Activated CD8-positive, alpha-beta memory T cell treated with anti-CD3 and anti-CD28 coated beads, Interleukin-2, amount 10 ng/mL, durations not matched to agents 7 days and 5 days (primary cell): ENCODE results near the gene SMYD5. TPM values are rescaled to one million over a fixed set of nuclear protein-coding genes. Genes with fewer than 3 reads are reported as not detected.
"Not testable (repeated sequence)": the region's sequence is repeated elsewhere in the genome, so short reads cannot be mapped to it uniquely, and the experiment has no call there.

ENCODE experiments used
- ATAC-seq: fragments of 150-1000 bp; cut with Tn5 transposase; one replicate; pipeline ENCODE4 v1.10.0; 2021; ENCODE audit warnings: moderate library complexity
- CTCF ChIA-PET: fragments of 350-600 bp; sonication (Branson Sonifier 250); formaldehyde crosslinking; loops from one replicate; lab custom pipeline; 2021; ENCODE audit warnings: antibody characterized with exemption; lab: Charles Lee
- DNase-seq: peaks from one replicate; pipeline ENCODE4 v3.0.0-alpha.2; 2020
- H3K27ac Mint-ChIP-seq: one replicate; pipeline ENCODE4 v1.8.0; 2021; ENCODE audit warnings: mild to moderate bottlenecking, mixed read lengths
- H3K27me3 Mint-ChIP-seq: one replicate; pipeline ENCODE4 v1.8.0; 2021; ENCODE audit warnings: mixed read lengths
- H3K36me3 Mint-ChIP-seq: one replicate; pipeline ENCODE4 v1.8.0; 2021; ENCODE audit warnings: mild to moderate bottlenecking, mixed read lengths
- H3K4me1 Mint-ChIP-seq: one replicate; pipeline ENCODE4 v1.8.0; 2021; ENCODE audit warnings: mixed read lengths
- H3K4me3 Mint-ChIP-seq: one replicate; pipeline ENCODE4 v1.8.0; 2021; ENCODE audit warnings: mild to moderate bottlenecking, moderate library complexity, mixed read lengths
- H3K9me3 Mint-ChIP-seq: one replicate; pipeline ENCODE4 v1.8.0; 2022; ENCODE audit warnings: low read depth, mixed read lengths
- total RNA-seq, 2 experiments: library from RNA; stranded (reverse); gene quantifications; one replicate each; pipeline ENCODE4 v1.2.3, GENCODE V29; 2021

The SMYD5 gene
- total RNA-seq, 2 experiments from 2014 or later = 17.0 to 26.8 TPM

- H3K4me1 Mint-ChIP-seq = peaks cover 4% of the 10 kb centered on the region
- H3K9me3 Mint-ChIP-seq = no peaks in the 10 kb centered on the region
- no peak overlapping the region for H3K4me3 Mint-ChIP-seq
- no peaks in the 10 kb centered on the region for H3K27me3 Mint-ChIP-seq
- H3K36me3 Mint-ChIP-seq = peaks cover 2% of the 10 kb centered on the region
- no peak overlapping the region for H3K27ac Mint-ChIP-seq
- DNase-seq (no peak), ATAC-seq (no peak)
- CTCF ChIA-PET = interaction anchor here (1.0 kb wide), 2 partner anchors 47 to 82 kb away, joined by 3 read pairs; no protein-coding TSS in a partner anchor
Observed at GRCh38 chr2:73259704-73260337, 45.8 kb downstream of the SMYD5 start.

- Mint-ChIP-seq H3K27me3 (no peaks in the 10 kb centered on the region), H3K36me3 (peaks cover 2% of the 10 kb centered on the region), H3K27ac (no peak overlapping the region), H3K4me1 (peaks cover 4% of the 10 kb centered on the region), H3K4me3 (no peak overlapping the region), H3K9me3 (no peaks in the 10 kb centered on the region)
- CTCF ChIA-PET = interaction anchor here (1.0 kb wide), 2 partner anchors 48 to 83 kb away, joined by 3 read pairs; no protein-coding TSS in a partner anchor
- ATAC-seq (no peak), DNase-seq (peak; percentile 43)
Observed at GRCh38 chr2:73260338-73260984, 46.4 kb downstream of the SMYD5 start.

DNA sequence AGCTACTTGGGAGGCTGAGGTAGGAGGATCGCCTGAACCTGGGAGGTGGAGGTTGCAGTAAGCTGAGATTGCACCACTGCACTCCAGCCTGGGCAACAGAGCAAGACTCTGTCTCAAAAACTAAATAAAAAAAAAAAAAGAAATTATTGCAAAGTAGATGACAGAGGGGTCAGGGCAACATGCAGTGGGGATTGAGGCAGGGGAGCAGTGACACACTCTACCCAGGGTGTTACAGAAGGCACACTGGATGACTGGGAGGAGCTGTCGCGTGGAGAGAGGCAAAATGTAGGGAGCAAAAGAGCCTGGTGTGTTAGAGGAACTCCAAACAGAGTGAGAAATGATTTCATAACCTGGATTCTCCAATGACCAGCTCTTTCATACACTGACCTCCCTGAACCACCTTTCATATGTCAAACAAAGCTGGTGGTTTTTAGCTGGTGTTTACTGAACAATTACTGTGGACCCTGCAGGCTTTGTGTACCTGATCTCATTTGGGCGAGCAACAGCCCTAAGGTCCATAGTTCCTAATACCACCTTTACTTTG lies 48.1 kb downstream of the SMYD5 start:
- Mint-ChIP-seq H3K27me3 (no peaks in the 10 kb centered on the region), H3K9me3 (no peaks in the 10 kb centered on the region), H3K4me3 (no peak overlapping the region), H3K27ac (no peak overlapping the region), H3K4me1 (peaks cover 9% of the 10 kb centered on the region), H3K36me3 (peaks cover 2% of the 10 kb centered on the region)
- ATAC-seq (no peak), DNase-seq (no peak)
- CTCF ChIA-PET = interaction anchor here (1.0 kb wide), 1 partner anchor 28 kb away, joined by 4 read pairs; no protein-coding TSS in a partner anchor

- H3K9me3 Mint-ChIP-seq, H3K27ac Mint-ChIP-seq, CTCF ChIA-PET, H3K36me3 Mint-ChIP-seq, ATAC-seq, H3K4me3 Mint-ChIP-seq, DNase-seq, H3K27me3 Mint-ChIP-seq: not testable (repeated sequence)
- peaks cover 14% of the 10 kb centered on the region for H3K4me1 Mint-ChIP-seq
Observed at GRCh38 chr2:73262691-73263429, 48.8 kb downstream of the SMYD5 start.

DNA sequence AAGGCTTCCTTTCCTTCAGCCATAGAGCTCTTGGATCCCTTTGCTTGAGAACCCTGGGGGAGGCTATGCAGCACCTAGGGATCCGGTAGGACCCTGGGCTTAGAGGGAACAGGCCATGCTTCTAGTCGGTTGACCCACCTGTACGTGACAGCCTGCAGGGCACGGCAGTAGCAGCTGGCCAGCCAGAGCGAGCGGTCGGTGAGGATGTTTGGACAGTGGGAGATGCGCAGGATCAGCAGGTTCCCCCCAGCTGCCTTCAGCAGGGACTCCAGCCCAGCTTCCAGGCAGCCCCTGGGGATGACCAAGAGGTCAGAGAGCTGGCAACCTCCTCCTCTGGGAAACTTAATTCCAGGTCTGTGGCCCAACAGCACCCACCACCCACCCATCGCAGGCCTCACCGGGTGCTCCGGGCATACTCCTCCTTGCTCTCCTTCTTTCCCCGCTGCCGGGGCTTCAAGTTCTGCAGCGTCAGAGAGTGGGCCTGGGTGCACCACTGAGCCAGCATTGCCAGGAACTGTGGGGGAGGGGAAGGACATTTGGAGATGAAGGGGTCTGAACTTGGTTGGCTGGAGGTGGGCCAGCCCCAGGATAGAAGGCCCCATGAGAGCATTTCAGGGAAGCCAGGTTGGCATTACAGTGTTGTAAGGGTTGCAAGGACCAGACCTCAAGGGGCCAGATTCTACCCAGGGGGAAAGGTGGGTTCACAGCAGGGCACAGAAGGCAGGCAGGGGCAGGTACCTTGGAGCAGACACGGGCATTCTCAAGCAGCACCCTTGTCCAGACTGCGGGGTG lies 49.7 kb downstream of the SMYD5 start:
- no peak for ATAC-seq

DNA sequence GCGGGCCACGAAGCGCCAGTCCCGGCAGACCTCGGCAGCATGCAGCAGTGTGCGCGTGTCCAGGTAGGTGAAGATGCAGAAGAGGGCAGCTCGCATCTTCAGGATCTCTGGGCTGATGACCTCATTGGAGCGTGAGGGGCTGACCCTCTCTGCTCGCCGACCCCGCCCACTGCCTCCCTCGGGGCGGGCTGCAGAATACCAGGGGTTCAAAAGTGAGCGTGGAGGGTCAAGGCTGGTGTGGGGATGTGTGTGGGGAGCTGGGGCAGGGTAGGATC lies 50.2 kb downstream of the SMYD5 start:
- no peak overlapping the region for H3K27ac Mint-ChIP-seq
- CTCF ChIA-PET = no interaction called here
- H3K9me3 Mint-ChIP-seq = no peaks in the 10 kb centered on the region
- peaks cover 8% of the 10 kb centered on the region for H3K36me3 Mint-ChIP-seq
- ATAC-seq (no peak), DNase-seq (no peak)
- H3K4me1 Mint-ChIP-seq = peaks cover 20% of the 10 kb centered on the region
- H3K27me3 Mint-ChIP-seq = no peaks in the 10 kb centered on the region
- H3K4me3 Mint-ChIP-seq = no peak overlapping the region

More for the DNA sequence above, 49.7 kb downstream of the SMYD5 start:
- H3K4me1 Mint-ChIP-seq = peaks cover 21% of the 10 kb centered on the region
- CTCF ChIA-PET = no interaction called here
- H3K27ac Mint-ChIP-seq = no peak overlapping the region
- H3K9me3 Mint-ChIP-seq = no peaks in the 10 kb centered on the region
- H3K36me3 Mint-ChIP-seq = peaks cover 8% of the 10 kb centered on the region
- no peaks in the 10 kb centered on the region for H3K27me3 Mint-ChIP-seq
- no peak overlapping the region for H3K4me3 Mint-ChIP-seq
- no peak for DNase-seq

GRCh38 chr2:73264783-73265182 lies 50.7 kb downstream of the SMYD5 start:
- no peak overlapping the region for H3K27ac Mint-ChIP-seq

DNA sequence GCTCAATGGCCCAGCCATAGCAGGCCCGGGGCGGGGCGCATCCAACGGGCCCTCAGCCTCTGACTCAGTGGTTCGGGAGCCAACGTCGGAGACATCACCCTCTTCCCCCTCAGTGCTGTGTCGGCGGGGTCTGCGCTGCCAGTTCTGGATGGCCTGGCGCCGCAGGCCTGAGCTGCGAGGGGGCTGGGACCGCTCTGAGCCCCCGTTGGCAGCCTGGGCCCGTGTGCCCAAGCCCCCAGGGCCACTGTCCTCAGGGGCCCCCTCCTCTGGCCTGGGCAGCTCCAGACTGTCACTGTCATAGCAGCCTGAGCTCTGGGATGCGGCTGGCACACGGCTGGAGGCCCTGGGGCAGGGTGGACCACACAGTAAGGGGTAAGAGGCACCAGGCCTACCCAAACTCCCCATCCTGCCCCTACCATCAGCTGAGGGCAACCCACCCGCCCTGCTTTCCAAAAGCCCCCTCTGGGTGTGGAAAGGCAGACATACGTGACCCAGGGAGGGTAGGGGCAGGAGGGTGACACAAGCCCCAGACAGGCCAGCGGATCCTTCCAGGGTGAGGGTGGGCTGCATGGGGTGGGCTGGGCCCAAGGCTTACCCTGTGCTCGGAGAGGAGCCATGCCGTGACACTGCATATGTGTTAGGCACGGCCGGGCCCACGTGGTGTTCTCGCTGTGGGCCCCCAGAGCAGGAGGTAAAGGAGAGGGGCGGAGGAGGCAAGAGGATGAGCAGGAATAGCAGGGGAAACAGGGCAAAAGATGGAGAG lies 51.4 kb downstream of the SMYD5 start:
- CTCF ChIA-PET = interaction anchor here (1.6 kb wide), 1 partner anchor 8 kb away, joined by 3 read pairs; no protein-coding TSS in a partner anchor
- Mint-ChIP-seq H3K9me3 (no peaks in the 10 kb centered on the region), H3K27ac (no peak overlapping the region), H3K27me3 (no peaks in the 10 kb centered on the region), H3K4me3 (no peak overlapping the region), H3K36me3 (peaks cover 8% of the 10 kb centered on the region), H3K4me1 (peaks cover 27% of the 10 kb centered on the region)
- DNase-seq (no peak), ATAC-seq (no peak)

More at GRCh38 chr2:73264783-73265182, 50.7 kb downstream of the SMYD5 start:
- DNase-seq (no peak), ATAC-seq (no peak)
- Mint-ChIP-seq H3K27me3 (no peaks in the 10 kb centered on the region), H3K4me3 (no peak overlapping the region), H3K4me1 (peaks cover 22% of the 10 kb centered on the region), H3K9me3 (no peaks in the 10 kb centered on the region), H3K36me3 (peaks cover 8% of the 10 kb centered on the region)
- CTCF ChIA-PET = no interaction called here

GRCh38 chr2:73266061-73266901 lies 52.2 kb downstream of the SMYD5 start:
- H3K4me3 Mint-ChIP-seq = no peak overlapping the region
- no peak for DNase-seq
- CTCF ChIA-PET = interaction anchor here (1.6 kb wide), 1 partner anchor 9 kb away, joined by 3 read pairs; no protein-coding TSS in a partner anchor
- H3K27me3 Mint-ChIP-seq = no peaks in the 10 kb centered on the region
- H3K27ac Mint-ChIP-seq = no peak overlapping the region
- ATAC-seq = no peak
- peaks cover 29% of the 10 kb centered on the region for H3K4me1 Mint-ChIP-seq
- H3K9me3 Mint-ChIP-seq = no peaks in the 10 kb centered on the region
- peaks cover 8% of the 10 kb centered on the region for H3K36me3 Mint-ChIP-seq

GRCh38 chr2:73267008-73267407 lies 53.0 kb downstream of the SMYD5 start:
- CTCF ChIA-PET = interaction anchor here (1.6 to 2.3 kb wide), 2 partner anchors 9 to 23 kb away, joined by 3 to 12 read pairs; no protein-coding TSS in a partner anchor

DNA sequence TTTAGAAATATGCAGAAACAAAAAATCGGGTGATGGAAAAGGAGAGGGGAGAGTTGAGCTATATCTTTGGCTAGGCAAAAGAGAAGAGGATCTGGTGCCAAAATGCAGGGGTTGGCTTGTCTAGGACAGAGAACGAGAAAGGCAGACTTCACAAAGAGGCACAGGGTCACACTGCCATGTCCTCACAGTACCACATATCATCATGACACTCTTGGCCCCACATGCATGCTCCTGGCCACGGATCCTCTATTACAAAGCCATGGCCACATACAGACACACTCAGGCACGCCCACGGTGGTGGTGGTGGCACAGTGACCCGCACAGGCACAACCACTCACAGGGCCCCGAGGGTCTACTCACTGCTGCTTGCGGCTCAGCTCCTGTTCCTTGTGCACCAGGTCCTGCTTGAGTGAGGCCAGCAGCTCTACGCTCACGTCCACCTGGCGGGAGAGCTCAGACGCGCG lies 54.4 kb downstream of the SMYD5 start:
- peak overlapping the region; percentile 42 for H3K4me3 Mint-ChIP-seq
- peak overlapping the region; percentile 24 for H3K27ac Mint-ChIP-seq
- no peaks in the 10 kb centered on the region for H3K27me3 Mint-ChIP-seq
- DNase-seq (no peak), ATAC-seq (no peak)
- H3K36me3 Mint-ChIP-seq = peaks cover 8% of the 10 kb centered on the region
- peaks cover 29% of the 10 kb centered on the region for H3K4me1 Mint-ChIP-seq
- no peaks in the 10 kb centered on the region for H3K9me3 Mint-ChIP-seq
- CTCF ChIA-PET = interaction anchor here (0.8 to 2.3 kb wide), 5 partner anchors 10 to 30 kb away, joined by 3 to 12 read pairs (median 4); partner anchors contain the start of gene FBXO41

More at GRCh38 chr2:73267008-73267407, 53.0 kb downstream of the SMYD5 start:
- peaks cover 29% of the 10 kb centered on the region for H3K4me1 Mint-ChIP-seq
- DNase-seq = no peak
- no peak overlapping the region for H3K4me3 Mint-ChIP-seq
- H3K27ac Mint-ChIP-seq = no peak overlapping the region
- H3K27me3 Mint-ChIP-seq = no peaks in the 10 kb centered on the region
- no peak for ATAC-seq
- peaks cover 8% of the 10 kb centered on the region for H3K36me3 Mint-ChIP-seq
- no peaks in the 10 kb centered on the region for H3K9me3 Mint-ChIP-seq
